SK-N-SH (cell line): Measurements from ENCODE around the gene C2orf74. TPM values are rescaled to one million over a fixed set of nuclear protein-coding genes. Genes with fewer than 3 reads are reported as not detected.

Experiments used
- CTCF ChIA-PET: fragments of 300-600, 350-600 bp; formaldehyde crosslinking; extraction: SDS; loops from one replicate; lab custom pipeline; 2021; lab: Yijun Ruan, JAX
- POLR2A ChIA-PET: fragments of 350-600 bp; sonication (Branson Sonifier 250); formaldehyde crosslinking; extraction: SDS; loops from one replicate; lab custom pipeline; 2020; ENCODE audit warnings: antibody characterized with exemption, inconsistent platforms; lab: Yijun Ruan, JAX
- DNase-seq: peaks from one replicate; pipeline ENCODE4 v3.0.0; 2012
- H2AFZ ChIP-seq: fragments of 200-600 bp; sonication (generic); 2 replicates; pipeline ENCODE4 v1.8.1; 2016; ENCODE audit warnings: antibody characterized with exemption, mild to moderate bottlenecking, low read depth
- H3F3A ChIP-seq: fragments of 200-600 bp; sonication (generic); replicated peaks from 2 replicates; pipeline ENCODE3; 2016; ENCODE audit warnings: antibody characterized with exemption, mild to moderate bottlenecking; ENCODE audit not compliant: insufficient read depth
- H3K27ac ChIP-seq, 2 experiments: fragments of 200-500 bp in 1 of 2; fragments of 200-600 bp in 1 of 2; sonication (Bioruptor generic) in 1 of 2; sonication (generic), shearing (Covaris generic) in 1 of 2; 2 replicates each; pipeline versions ENCODE4 v1.5.1 to v1.6.1; 2014 to 2016; ENCODE audit warnings: low read depth in 2 of 2, inconsistent platforms in 1 of 2, low read length in 1 of 2, mild to moderate bottlenecking in 1 of 2, mixed read lengths in 1 of 2
- H3K27me3 ChIP-seq: fragments of 200-600 bp; sonication (generic), shearing (Covaris generic); 2 replicates; pipeline ENCODE4 v1.6.1; 2016; ENCODE audit warnings: mixed run types; ENCODE audit not compliant: insufficient read depth
- H3K36me3 ChIP-seq, 2 experiments: fragments of 200-500 bp in 1 of 2; fragments of 200-600 bp in 1 of 2; sonication (Bioruptor generic) in 1 of 2; sonication (generic) in 1 of 2; replicated peaks in 1 of 2; 2 replicates each; pipeline versions ENCODE3 to v1.5.1; 2014 to 2016; ENCODE audit warnings: low read length in 1 of 2, mild to moderate bottlenecking in 1 of 2; ENCODE audit not compliant: insufficient read depth in 2 of 2, control insufficient read depth in 1 of 2
- H3K4me1 ChIP-seq, 2 experiments: fragments of 200-500 bp in 1 of 2; fragments of 200-600 bp in 1 of 2; sonication (Bioruptor generic) in 1 of 2; sonication (generic), shearing (Covaris generic) in 1 of 2; 2 replicates each; pipeline versions ENCODE4 v1.5.1 to v1.6.1; 2014 to 2016; ENCODE audit warnings: low read depth in 1 of 2, low read length in 1 of 2, mixed run types in 1 of 2; ENCODE audit not compliant: insufficient read depth in 2 of 2, control insufficient read depth in 1 of 2
- H3K4me2 ChIP-seq: fragments of 200-600 bp; sonication (generic), shearing (Covaris generic); 2 replicates; pipeline ENCODE4 v1.6.1; 2017; ENCODE audit warnings: mixed run types
- H3K4me3 ChIP-seq, 2 experiments: fragments of 200-500 bp in 1 of 2; fragments of 200-600 bp in 1 of 2; sonication (Bioruptor generic) in 1 of 2; sonication (generic), shearing (Covaris generic) in 1 of 2; 2 replicates each; pipeline versions ENCODE4 v1.5.1 to v1.8.1; 2014 to 2016; ENCODE audit warnings: low read depth in 2 of 2, inconsistent platforms in 1 of 2, low read length in 1 of 2, mild to moderate bottlenecking in 1 of 2, mixed read lengths in 1 of 2, moderate library complexity in 1 of 2
- H3K79me2 ChIP-seq: fragments of 200-600 bp; sonication (generic); 2 replicates; pipeline ENCODE4 v1.8.1; 2017; ENCODE audit warnings: mild to moderate bottlenecking; ENCODE audit not compliant: insufficient read depth
- H3K9ac ChIP-seq: fragments of 200-600 bp; sonication (generic); 2 replicates; pipeline ENCODE4 v1.6.1; 2017; ENCODE audit warnings: mixed run types
- H3K9me2 ChIP-seq: fragments of 200-600 bp; sonication (generic); 2 replicates; pipeline ENCODE4 v1.6.1; 2017; ENCODE audit warnings: mixed run types
- H3K9me3 ChIP-seq: fragments of 200-600 bp; sonication (generic); 2 replicates; pipeline ENCODE4 v1.6.1; 2017; ENCODE audit warnings: mixed run types, mild to moderate bottlenecking, moderate library complexity
- H4K20me1 ChIP-seq: fragments of 200-600 bp; sonication (generic); 2 replicates; pipeline ENCODE4 v1.6.1; 2017; ENCODE audit warnings: mild to moderate bottlenecking, mixed run types; ENCODE audit not compliant: insufficient read depth
- CTCF ChIP-seq: fragments of 200-600 bp; sonication (generic); IDR thresholded peaks from 2 replicates; pipeline ENCODE4 v1.6.1; 2017; ENCODE audit warnings: antibody characterized with exemption, mild to moderate bottlenecking, moderate library complexity
- FOXM1 ChIP-seq: IDR thresholded peaks from 2 replicates; pipeline ENCODE4 v1.4.0; 2012; ENCODE audit warnings: low read depth, mild to moderate bottlenecking
- GABPA ChIP-seq: IDR thresholded peaks from 2 replicates; pipeline ENCODE4 v1.4.0; 2012; ENCODE audit warnings: low read depth, mild to moderate bottlenecking
- GATA2 ChIP-seq: sonication (generic); formaldehyde crosslinking; IDR thresholded peaks from 2 replicates; pipeline ENCODE4 v1.5.0; 2020; ENCODE audit warnings: mild to moderate bottlenecking, missing genetic modification reagents
- IRF3 ChIP-seq: fragments of 150-350 bp; IDR thresholded peaks from 2 replicates; pipeline ENCODE4 v1.6.1; 2016; ENCODE audit warnings: mild to moderate bottlenecking, low read depth, low read length
- JUND ChIP-seq: IDR thresholded peaks from 2 replicates; pipeline ENCODE4 v1.4.0; 2012
- MEF2A ChIP-seq: IDR thresholded peaks from 2 replicates; pipeline ENCODE4 v1.4.0; 2012; ENCODE audit warnings: low read depth, borderline replicate concordance
- MXI1 ChIP-seq: IDR thresholded peaks from 2 replicates; pipeline ENCODE4 v1.6.1; 2012; ENCODE audit warnings: mild to moderate bottlenecking, low read depth, low read length, improper control_type of control experiment
- PBX3 ChIP-seq: IDR thresholded peaks from 2 replicates; pipeline ENCODE4; 2012
- POLR2AphosphoS5 ChIP-seq: IDR thresholded peaks from 2 replicates; pipeline ENCODE4 v1.6.1; 2012; ENCODE audit warnings: low read depth, low read length
- RFX5 ChIP-seq: IDR thresholded peaks from 2 replicates; pipeline ENCODE4 v1.6.1; 2012; ENCODE audit warnings: mild to moderate bottlenecking, improper control_type of control experiment, low read length
- TCF12 ChIP-seq: IDR thresholded peaks from 2 replicates; pipeline ENCODE4 v1.4.0; 2012
- USF1 ChIP-seq: IDR thresholded peaks from 2 replicates; pipeline ENCODE4 v1.4.0; 2012; ENCODE audit warnings: low read depth, borderline replicate concordance
- YY1 ChIP-seq: IDR thresholded peaks from 2 replicates; pipeline ENCODE4 v1.4.0; 2012; ENCODE audit warnings: low read depth, mild to moderate bottlenecking
- ZBTB33 ChIP-seq: IDR thresholded peaks from 2 replicates; pipeline ENCODE4 v1.4.0; 2012; ENCODE audit warnings: low read depth, borderline replicate concordance
- WGBS: methylation state at CpG from one replicate; pipeline ENCODE4 v1.1.6; 2017; ENCODE audit warnings: low lambda C conversion rate; 5-methylcytosine and 5-hydroxymethylcytosine counted together
- polyA plus RNA-seq, 3 experiments: library from polyadenylated mRNA; depleted of rRNA; stranded (reverse); fragments of >200 nt; gene quantifications; 2 replicates each; pipeline ENCODE4 v1.2.3, GENCODE V29; 2012

Gene C2orf74
- polyA plus RNA-seq, 1 of the 3 experiments (the other 2 are of a cell fraction) = 24.1 TPM

- Histone ChIP-seq H4K20me1 (no peaks in the 10 kb centered on the region), H3K9ac (no peak overlapping the region), H3F3A (peaks cover 2% of the 10 kb centered on the region), H3K4me1 (no peaks in the 10 kb centered on the region; a peak in 1 of 4 replicates), H2AFZ (no peak overlapping the region), H3K4me2 (no peak overlapping the region), H3K36me3 (peaks cover 13 to 14% of the 10 kb centered on the region in 2 experiments), H3K79me2 (peaks cover 30% of the 10 kb centered on the region), H3K27ac (no peak overlapping the region), H3K9me2 (no peaks in the 10 kb centered on the region), H3K4me3 (no peak overlapping the region), H3K27me3 (no peaks in the 10 kb centered on the region), H3K9me3 (no peaks in the 10 kb centered on the region)
- no peak for TF ChIP-seq MEF2A
- no peak for TF ChIP-seq IRF3
- TF ChIP-seq GATA2 = no peak
- no peak for TF ChIP-seq PBX3
- TF ChIP-seq GABPA = no peak
- no peak for TF ChIP-seq POLR2AphosphoS5
- TF ChIP-seq JUND = no peak
- no peak for TF ChIP-seq CTCF
- no peak for TF ChIP-seq USF1
- no peak for TF ChIP-seq FOXM1
- no peak for TF ChIP-seq YY1
- TF ChIP-seq MXI1 = no peak
- TF ChIP-seq RFX5 = no peak
- no peak for TF ChIP-seq ZBTB33
- TF ChIP-seq TCF12 = no peak
- 89% methylated on average over 6 of the region's 6 CpGs for WGBS
- ChIA-PET POLR2A (no interaction called here), CTCF (no interaction called here)
- no peak for DNase-seq
Observed at GRCh38 chr2:61149074-61149473, 12.9 kb upstream of the C2orf74 start.
